ENCODE data around the gene ARFGAP1. TPM values are rescaled to one million over a fixed set of nuclear protein-coding genes. Genes with fewer than 3 reads are reported as not detected.
A peak's percentile ranks its signal among the peaks of the same experiment; 100 is the strongest.

ARFGAP1 gene
- total and polyA plus RNA-seq, 2 of the 4 experiments (the other 2 are of a cell fraction) = 59.1 to 194 TPM

DNA sequence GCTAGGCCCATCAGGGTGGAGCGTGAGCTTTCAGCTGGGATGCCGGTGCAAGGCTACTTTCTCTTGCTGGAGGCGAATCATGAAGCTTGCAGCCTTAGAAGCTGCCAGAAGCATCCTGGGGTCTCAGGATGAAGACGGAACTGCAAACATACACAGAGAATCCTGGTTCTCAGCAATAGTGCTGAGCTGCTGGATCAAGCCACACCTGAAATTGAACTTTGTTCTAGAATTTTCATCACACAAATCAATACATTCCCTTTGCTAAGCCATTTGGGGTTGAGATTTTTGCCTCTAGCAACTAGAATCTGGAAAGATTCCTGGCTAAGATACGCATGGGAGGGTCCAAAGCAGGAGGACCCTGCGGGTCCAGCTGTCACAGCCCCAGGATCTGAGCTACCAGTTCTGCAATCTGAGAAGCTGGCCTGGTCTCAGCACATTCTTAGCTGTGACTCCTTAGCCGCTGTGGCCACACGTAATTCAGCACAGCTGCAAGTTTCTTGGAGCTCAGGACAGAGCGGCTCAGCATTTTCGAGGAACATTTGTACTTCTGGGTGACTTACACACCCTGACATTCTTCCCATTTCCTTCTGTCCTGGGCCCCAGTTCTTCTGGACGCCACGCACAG, 6.6 kb upstream of the ARFGAP1 start:
- no TSS peak for BruUV-seq (replicated peaks)
- H2AK5ac ChIP-seq (ENCODE audit: low read depth, low read length) = no peak overlapping the region
- no peak overlapping the region for H2AFZ ChIP-seq (replicated peaks; ENCODE audit: low read length, poor library complexity)
- H2AK9ac ChIP-seq (replicated peaks; ENCODE audit: low read depth, low read length, poor library complexity) = no peak overlapping the region
- H3K14ac ChIP-seq (replicated peaks; ENCODE audit: low read depth, low read length) = no peak overlapping the region
- no peak overlapping the region for H2BK120ac ChIP-seq (ENCODE audit: low read depth, low read length)
- no peak overlapping the region for H4K5ac ChIP-seq (ENCODE audit: low read depth, low read length)
- H3K4ac ChIP-seq (ENCODE audit: low read depth, low read length) = no peak overlapping the region
- no peak overlapping the region for H2BK5ac ChIP-seq (ENCODE audit: low read depth, low read length, poor library complexity, severe bottlenecking)
- H3K18ac ChIP-seq (ENCODE audit: low read depth, low read length) = no peak overlapping the region
- ChIA-PET POLR2A (ENCODE audit: unreplicated experiment) (no interaction called here), CTCF (no interaction called here)
- intact Hi-C loops (cut with micrococcal nuclease) (no loop called here), in situ Hi-C loops (cut with MboI; ENCODE audit: low sequenced_read_pairs) (no loop called here), dilution Hi-C loops (cut with HindIII; ENCODE audit: low sequenced_read_pairs, unreplicated experiment) (no loop called here)
- WGBS, 2 experiments (ENCODE audit: extremely low coverage in 2 of 2, insufficient read length in 1 of 2) = 56% methylated on average over 4 of the region's 12 CpGs; no CpG with 5 or more reads in 1 of the 2 experiments
- no peaks in the 10 kb centered on the region for H3K36me3 ChIP-seq (ENCODE audit: control insufficient read depth, insufficient read depth, low read length)
- no peak overlapping the region for H4K8ac ChIP-seq (ENCODE audit: low read depth in 2 of 2, low read length in 2 of 2)
- H4K20me1 ChIP-seq (ENCODE audit: insufficient read depth, low read length) = no peaks in the 10 kb centered on the region
- no peak overlapping the region for H3K23ac ChIP-seq (ENCODE audit: low read depth, low read length)
- H2BK15ac ChIP-seq (ENCODE audit: low read depth, low read length) = no peak overlapping the region
- H3K9me3 ChIP-seq (ENCODE audit: control insufficient read depth, insufficient read depth, low read length) = no peaks in the 10 kb centered on the region
- ATAC-seq (ENCODE audit: low read depth) (peak; percentile 46), DNase-seq (peak; percentile 43)
- H3K79me1 ChIP-seq (ENCODE audit: low read depth in 1 of 2, low read length in 2 of 2) = no peaks in the 10 kb centered on the region
- no peak for TF ChIP-seq SMC3 (IDR thresholded peaks at IDR 0.05; ENCODE audit: low read depth, low read length)
- TF ChIP-seq CTCF (conservative IDR thresholded peaks at IDR 0.05; ENCODE audit: low read depth, low read length) = no peak
- no peak for TF ChIP-seq BHLHE40 (IDR thresholded peaks at IDR 0.05; ENCODE audit: low read depth, low read length)
- TF ChIP-seq CEBPB (IDR thresholded peaks at IDR 0.05; ENCODE audit: low read depth, low read length) = no peak
- TF ChIP-seq, protein P1, sequence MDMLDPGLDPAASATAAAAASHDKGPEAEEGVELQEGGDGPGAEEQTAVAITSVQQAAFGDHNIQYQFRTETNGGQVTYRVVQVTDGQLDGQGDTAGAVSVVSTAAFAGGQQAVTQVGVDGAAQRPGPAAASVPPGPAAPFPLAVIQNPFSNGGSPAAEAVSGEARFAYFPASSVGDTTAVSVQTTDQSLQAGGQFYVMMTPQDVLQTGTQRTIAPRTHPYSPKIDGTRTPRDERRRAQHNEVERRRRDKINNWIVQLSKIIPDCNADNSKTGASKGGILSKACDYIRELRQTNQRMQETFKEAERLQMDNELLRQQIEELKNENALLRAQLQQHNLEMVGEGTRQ (IDR thresholded peaks at IDR 0.05; ENCODE audit: low read depth, low read length) = no peak
- TF ChIP-seq MXI1 (IDR thresholded peaks at IDR 0.05; ENCODE audit: borderline replicate concordance, low read depth, low read length) = no peak
- TF ChIP-seq POLR2A (IDR thresholded peaks at IDR 0.05; ENCODE audit: low read depth, low read length) = no peak
- TF ChIP-seq RCOR1 (IDR thresholded peaks at IDR 0.05; ENCODE audit: insufficient replicate concordance, low read length) = no peak
- no peak for TF ChIP-seq FOS (IDR thresholded peaks at IDR 0.05; ENCODE audit: low read depth, low read length)
- TF ChIP-seq NFE2L2 (IDR thresholded peaks at IDR 0.05; ENCODE audit: low read depth, low read length) = no peak
- no peak for TF ChIP-seq MAZ (IDR thresholded peaks at IDR 0.05; ENCODE audit: borderline replicate concordance, low read depth, low read length)
- no peak for TF ChIP-seq CHD1 (IDR thresholded peaks at IDR 0.05; ENCODE audit: low read depth, low read length)
- no peak for TF ChIP-seq RAD21 (IDR thresholded peaks at IDR 0.05; ENCODE audit: low read length)
- TF ChIP-seq ELK1 (IDR thresholded peaks at IDR 0.05; ENCODE audit: borderline replicate concordance, low read depth, low read length) = no peak
- no peak for TF ChIP-seq MAFK (IDR thresholded peaks at IDR 0.05; ENCODE audit: low read depth, low read length)
- H2BK20ac ChIP-seq (ENCODE audit: low read depth, low read length) = no peak overlapping the region
- H3K4me3 ChIP-seq (ENCODE audit: insufficient read depth, low read depth, low read length) = no peak overlapping the region
- no peaks in the 10 kb centered on the region for H3K9me1 ChIP-seq (ENCODE audit: insufficient read depth, low read length)
- H3K56ac ChIP-seq (ENCODE audit: extremely low read depth, insufficient read depth, low read length) = no peak overlapping the region
- H3K4me2 ChIP-seq (ENCODE audit: low read depth, low read length) = no peak overlapping the region
- H4K91ac ChIP-seq (ENCODE audit: insufficient read depth, low read depth, low read length) = no peak overlapping the region
- H3K27me3 ChIP-seq (ENCODE audit: control insufficient read depth, insufficient read depth, low read length) = peaks cover 45% of the 10 kb centered on the region
- H3K9ac ChIP-seq (ENCODE audit: low read depth, low read length) = no peak overlapping the region
- no peaks in the 10 kb centered on the region; the same call in 1 of the 2 replicates for H3K4me1 ChIP-seq (ENCODE audit: control insufficient read depth, insufficient read depth, low read length)
- H3K27ac ChIP-seq (ENCODE audit: insufficient read depth, low read length) = no peak overlapping the region
